HG03460 (cell line): Measurements from ENCODE around the gene CDK11A.
"Not testable (repeated sequence)": the region's sequence is repeated elsewhere in the genome, so short reads cannot be mapped to it uniquely, and the experiment has no call there.

Experiments used
- ATAC-seq: cut with Tn5 transposase; IDR thresholded peaks from one replicate; pipeline ENCODE4 v1.9.1; 2021; ENCODE audit not compliant: unreplicated experiment

The CDK11A gene

DNA sequence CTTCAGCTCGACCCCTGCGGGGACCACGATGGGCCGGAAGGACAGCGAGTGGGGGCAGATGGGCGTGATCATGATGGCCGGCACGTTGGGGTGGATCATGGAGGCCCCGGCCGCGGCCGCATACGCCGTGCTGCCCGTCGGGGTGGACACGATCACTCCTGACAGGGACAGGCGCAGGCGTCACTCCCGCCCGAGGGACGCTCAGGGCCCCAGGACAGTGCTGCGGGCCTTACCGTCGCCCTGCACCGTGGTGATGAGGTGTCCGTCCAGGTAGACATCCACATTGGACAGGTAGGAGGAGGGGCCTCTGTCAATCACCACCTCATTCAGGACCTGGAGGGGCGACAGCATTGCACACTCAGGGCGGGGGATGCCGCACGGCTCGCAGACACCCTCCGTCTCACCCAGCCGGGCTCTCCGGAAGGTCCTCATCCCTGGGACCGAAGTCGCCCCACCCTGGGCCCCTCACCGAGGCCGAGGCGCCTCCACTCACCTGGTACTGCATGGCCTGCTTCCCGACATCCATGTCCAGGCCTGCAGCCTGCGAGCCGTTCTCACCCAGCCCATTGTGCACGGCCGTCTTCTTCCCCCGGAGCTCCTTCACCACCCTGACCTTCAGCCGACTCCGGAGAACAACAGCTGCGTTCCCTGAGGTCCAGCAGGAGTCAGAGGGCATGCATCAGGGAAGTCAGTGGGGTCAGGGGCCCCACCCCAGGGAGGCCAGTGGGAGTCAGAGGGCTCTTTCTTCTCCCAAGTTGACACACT is 30.1 kb upstream of the CDK11A start:
- no peak for ATAC-seq

DNA sequence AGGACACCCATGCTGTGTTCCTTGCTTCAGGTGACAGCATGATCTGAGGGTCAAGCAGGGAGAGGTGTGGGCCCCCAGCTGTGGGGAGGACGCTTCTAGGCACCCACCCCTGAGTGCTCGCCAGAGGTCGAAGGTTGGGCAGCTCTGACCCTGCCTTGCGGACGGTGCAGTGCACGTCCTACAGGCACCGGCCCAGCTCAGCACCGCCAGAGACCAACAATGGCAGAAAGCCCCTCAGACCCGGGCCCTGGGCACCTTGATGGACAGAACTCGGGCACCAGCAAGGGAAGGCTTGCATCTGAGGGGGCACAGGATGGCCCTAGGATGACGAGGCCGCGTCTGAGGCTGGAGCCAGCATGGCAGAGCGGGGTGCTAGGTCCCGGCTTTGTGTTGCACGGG is 29.4 kb upstream of the CDK11A start:
- ATAC-seq = no peak

DNA sequence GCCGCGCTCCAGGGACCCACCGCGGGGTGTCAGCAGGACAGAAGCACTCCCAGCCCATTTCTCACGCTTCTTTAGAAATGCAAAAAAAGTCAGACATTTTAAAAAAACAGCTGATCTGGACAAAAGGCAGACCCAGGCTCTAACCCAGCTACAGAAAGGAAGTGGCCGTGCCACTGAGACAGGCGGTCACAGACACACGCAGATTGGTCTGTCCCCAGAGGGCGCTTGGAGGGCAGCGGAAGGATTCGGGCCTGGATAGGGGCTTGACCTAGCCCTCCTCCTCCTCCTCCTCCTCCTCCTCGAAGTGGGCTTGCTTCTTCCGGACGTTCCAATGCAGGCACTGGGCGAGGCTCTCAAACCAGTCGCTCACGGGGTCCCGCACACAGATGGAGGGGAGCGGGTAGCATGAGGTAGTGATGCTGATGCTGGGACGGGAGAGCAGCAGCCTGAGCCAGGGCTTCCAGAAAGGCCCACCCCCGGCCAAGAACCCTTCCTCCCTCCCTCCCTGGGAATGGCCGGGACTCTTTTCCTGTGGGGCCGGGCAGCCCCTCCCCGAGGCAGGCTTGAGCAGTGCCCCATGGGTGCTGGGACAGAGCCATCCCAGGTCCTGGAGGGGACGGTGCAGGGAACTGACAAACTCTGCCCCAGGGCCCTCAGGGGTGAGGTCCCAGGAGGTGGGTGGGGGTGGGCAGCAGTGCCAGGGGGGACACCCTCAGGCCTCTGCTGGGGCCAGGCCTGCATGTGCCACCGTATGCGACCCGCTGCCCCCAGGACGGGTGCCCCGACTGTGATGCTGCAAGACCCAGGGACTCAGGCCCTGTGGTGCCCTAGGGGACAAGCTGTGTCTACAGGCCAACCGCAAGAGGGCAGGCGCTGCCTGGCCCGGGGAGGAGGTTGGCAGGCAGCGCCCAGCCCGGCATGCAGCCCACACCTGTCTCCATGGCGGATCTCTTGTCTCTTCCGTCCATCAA is 28.8 kb upstream of the CDK11A start:
- ATAC-seq = no peak

DNA sequence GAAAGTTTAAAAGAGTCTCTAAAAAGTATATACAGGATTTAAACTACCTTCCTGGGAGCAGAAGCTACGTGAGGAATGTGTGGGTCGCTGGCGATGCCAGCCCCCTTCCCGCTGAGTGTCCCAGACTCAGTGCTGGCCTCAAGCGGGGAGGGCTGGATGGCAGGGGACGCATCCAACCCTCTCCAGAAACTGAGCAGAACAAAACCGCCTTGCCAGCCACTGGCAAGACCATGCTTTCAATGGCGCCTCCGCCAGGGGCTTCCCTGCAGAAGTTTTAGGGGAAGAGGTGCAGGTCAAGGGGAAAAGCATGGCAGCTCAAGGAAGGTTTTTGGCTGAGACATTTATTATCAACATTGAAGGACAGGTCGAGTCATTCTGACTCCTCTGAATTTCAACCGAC is 28.0 kb upstream of the CDK11A start:
- ATAC-seq = no peak

DNA sequence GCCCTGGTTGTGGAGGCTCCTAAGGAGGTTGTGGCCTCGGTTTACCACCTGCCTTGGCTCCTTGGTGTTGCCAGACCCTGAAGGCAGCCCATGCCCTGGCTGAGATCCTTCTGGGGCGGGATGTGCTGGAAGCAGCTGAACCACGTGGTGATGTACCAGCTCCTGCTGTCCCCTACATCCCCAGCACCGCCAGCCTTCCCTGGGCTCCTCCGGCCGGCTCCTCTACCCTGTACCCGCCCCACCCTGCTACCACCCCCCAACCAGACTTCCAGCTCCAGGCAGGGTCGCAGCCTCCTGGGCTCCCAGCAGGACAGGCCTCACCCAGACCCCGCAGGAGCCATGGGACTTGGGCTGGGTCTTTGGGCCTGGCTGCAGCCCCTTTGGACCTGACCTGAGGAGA is 25.8 kb upstream of the CDK11A start:
- ATAC-seq = not testable (repeated sequence)

DNA sequence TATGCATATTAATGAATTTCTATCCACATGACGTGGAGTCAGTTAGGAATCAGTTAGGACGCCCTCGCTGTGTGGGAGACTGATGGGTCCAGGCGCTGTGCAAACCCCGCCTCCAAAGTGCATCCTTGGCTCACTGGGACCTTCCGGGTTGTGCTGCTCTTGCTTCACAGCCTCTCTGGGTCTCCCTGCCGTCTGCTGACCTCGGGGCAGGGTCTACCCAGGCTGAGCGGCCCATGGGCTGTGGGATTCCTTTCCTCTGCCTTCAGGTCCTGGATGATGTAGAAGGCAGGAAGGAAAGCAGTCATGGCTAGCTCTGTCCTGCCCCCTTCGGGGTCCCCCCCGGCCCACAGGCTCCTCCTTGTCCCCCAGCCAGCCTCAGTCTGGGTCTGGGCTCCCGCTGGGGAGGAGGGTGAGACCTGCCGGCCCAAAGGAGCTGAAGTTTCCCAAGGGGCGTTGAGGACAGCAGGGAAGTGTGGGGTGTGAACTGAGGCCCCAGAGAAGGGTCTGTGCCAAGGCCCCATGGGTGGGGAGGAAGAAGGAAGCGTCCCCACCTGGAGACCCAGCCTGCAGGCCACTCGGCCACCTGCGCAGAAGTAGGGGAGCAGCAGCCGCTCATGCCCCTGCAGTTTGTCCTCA is 24.6 kb upstream of the CDK11A start:
- ATAC-seq = no peak

DNA sequence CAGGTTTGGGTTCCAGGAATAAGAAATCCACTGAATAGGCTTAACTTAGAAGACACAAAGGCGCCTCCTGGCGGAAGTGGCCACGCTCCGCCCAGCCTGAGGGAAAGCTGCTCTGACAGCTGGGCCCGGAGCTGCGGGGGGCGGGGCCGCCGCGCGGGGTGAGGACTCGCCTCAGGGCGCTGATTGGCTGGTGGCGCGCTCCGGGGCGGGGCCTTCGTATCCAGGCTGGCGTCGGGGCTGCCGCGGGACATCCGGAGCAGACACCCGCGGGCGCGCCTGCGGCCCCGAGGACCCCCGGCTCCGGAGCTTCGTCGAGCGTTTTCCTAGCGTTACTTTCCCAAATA is 22.4 kb upstream of the CDK11A start:
- peak; percentile 73 for ATAC-seq

DNA sequence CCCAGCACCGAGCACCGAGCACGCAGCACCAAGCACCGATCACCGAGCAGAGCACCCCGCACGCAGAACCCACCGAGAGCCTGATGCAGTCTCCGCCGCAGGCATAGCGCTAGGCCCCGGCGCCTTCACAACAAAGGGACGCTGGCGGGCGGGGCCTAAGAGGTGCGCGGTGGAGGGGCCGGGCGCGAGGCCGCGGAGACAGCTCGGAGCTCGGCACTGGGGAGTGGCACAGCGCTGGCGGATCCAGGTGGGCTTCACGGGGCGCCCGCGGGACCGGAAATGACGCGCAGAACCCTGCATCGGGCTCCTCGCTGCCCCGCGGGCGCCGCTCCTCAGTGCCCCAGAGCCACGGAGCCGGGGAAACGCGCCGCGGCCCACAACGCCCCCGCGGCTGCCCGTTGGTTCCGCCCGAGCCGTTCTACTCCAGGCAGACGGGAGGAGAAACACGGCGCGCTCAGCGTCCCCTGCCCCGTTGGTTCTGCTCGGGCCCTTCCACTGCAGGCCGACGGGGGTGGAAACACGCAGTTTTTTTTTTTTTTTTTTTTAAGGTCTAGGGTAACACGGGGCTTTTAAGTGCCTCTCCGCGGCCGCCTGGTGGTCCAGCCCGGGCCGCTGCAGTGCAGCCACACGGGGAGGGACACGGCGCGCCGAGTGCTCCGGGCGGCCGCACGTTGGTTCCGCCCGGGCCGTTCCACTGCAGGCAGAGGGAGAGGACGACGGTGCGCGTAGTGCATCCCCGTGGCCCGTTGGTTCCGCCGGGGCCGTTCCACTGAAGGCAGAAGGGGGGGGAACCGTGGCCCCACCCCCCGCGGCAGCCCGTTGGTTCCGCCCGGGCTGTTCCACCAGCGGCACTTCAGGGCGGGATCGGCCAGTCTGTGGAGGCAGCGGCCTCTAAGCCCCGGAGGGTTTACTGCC is 21.8 kb upstream of the CDK11A start:
- peak; percentile 60 for ATAC-seq

DNA sequence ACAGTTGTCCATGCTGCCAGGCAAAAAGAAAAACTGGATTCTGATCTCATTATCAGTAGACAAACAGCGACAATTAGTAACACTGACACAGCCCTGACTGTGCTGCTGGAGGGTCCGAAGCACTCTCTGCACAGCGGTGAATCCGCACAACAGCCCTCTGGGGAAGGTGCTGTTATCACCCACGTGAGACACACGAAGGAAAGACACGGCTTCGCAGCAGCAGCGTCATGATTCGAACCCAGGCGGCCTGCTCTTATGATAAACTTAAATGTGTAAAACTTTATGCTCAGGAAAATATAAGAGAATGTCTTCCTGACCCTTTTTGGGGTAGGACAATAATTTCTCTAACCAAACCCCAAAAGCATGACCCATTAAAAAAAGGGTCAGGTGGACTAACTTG is 18.4 kb upstream of the CDK11A start:
- not testable (repeated sequence) for ATAC-seq

DNA sequence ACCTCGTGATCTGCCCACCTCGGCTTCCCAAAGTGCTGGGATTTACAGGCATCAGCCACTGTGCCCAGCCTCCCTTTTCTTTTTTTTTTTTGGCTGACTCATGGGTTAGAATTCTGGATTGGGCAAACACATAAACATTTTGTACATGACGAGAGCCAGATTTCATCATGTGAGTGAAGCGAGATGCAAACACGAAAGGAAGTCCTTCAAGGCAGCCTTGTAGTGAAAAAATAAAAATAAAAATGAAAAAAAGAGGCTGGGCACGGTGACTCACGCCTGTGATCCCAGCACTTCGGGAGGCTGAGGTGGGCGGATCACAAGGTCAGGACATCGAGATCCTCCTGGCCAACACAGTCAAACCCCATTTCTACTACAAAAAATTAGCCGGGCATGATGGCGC is 16.9 kb upstream of the CDK11A start:
- ATAC-seq = not testable (repeated sequence)

DNA sequence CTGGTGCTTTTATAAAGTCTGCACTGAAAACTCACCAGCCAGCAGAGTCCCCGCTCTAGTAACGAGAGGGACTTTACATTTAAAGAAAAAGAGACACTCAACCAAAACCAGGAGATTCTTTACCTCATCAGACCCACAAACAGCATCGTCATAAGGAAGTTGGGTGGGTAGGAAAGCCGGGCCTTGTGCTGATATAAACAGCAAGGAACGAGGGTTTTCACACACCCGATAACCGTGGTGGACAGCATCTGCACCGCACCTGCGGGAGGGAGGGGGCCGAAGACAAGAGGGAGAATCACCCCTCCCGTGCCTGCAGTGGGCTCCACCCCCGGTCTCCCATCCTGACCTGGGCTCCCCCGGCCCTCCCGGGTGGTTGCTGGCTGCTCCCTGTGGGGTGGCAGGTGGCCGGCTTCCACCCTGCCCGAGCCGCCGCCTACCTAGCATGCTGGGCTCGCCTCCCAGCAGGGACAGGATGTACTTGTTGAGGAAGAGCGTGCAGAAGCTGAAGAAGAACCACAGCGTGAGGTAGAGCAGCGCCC is 14.7 kb upstream of the CDK11A start:
- ATAC-seq = not testable (repeated sequence)

DNA sequence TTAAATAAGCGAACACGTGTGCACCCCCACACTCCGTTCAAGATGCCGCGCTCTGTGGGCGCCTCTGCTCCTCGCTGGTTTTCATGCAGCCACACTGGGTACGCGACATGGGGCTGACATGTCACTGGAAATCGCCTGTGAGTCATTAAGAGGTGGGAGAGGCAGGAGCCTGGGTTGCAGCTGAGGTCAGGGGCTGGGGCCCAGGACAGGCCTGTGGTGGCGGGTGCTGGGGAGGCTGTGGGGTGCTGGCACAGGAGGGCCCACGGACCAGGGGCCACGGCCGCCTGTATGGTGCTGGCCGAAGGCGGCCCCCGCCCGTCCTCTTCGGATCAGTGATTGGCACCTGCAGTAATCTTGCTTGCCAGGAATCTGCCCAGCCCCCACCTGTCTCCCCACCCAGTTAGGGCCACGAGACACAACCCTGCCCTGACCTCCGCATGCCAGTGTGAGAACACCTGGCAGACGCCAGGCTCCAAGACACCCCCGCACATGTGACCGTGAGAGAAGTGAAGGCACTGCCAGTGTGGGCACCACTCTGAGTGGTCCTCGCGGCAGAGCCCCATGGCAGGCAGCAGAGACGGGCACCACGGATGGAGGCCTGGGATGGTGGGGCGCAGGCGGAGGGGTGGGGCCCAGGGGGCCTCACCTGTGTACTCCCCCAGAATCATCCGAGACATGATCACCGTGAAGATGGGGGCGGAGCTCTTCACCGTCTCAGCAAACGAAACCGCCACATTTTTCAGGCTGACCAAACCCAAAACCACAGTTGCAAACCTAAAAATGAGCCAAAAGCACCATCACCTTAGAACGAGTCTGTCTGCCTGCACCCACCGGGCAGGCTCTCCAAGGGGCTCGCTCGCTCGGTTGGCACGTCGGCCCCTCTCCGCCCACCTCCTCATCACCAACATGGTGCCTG is 13.8 kb upstream of the CDK11A start:
- ATAC-seq = not testable (repeated sequence)

DNA sequence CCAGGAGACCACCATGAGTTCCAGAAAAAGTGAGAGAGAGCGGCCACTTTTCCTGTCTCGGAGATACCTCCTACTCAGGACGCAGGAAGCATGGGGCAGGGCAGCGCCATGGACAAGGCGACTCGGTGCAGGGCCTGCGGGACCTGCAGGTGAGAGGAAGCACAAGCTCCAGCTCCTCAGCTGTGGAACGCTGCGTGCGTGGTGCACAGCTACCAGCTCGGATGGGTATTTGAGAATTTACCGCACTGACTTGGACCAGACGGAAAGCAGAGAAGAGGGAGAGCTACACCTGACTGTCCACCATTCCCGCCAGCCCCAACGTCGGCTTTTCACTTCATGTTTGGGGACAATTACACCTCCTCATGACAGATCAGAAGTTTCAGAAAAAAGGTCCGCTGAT is 8.2 kb upstream of the CDK11A start:
- no peak for ATAC-seq

DNA sequence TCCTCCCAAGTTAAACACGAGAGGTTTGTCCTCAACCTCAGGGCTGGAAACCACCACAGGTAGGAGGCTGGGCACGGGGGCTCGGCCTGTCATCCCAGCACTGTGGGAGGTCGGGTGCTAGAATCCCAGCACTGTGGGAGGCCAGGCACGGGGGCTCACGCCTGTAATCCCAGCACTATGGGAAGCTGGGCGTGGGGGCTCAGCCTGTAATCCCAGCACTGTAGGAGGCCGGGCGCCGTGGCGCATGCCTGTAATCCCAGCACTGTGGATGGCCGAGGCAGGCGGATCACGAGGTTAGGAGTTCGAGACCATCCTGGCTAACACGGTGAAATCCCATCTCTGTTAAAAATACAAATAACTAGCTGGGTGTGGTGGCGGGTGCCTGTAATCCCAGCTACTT is 6.7 kb upstream of the CDK11A start:
- ATAC-seq = no peak

DNA sequence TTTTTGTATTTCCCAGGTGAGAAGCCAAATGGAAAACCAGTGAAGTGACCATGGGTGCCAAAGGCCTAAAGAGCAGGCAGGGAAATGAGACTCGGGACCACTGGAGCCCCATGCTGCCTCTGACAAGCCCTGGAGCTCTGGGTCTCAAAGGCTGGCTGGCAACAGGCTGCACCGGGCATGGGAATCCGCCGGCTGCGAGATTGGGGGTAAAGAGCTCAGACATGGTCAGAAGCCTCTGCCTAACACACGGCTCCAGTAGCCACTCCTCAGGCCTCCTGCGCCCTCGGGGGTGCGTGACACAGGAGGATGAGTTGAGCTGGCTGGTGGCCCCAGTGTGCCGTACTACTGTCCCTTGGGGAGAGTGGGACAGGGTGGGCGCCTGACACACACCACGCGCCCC is 6.1 kb upstream of the CDK11A start:
- not testable (repeated sequence) for ATAC-seq

DNA sequence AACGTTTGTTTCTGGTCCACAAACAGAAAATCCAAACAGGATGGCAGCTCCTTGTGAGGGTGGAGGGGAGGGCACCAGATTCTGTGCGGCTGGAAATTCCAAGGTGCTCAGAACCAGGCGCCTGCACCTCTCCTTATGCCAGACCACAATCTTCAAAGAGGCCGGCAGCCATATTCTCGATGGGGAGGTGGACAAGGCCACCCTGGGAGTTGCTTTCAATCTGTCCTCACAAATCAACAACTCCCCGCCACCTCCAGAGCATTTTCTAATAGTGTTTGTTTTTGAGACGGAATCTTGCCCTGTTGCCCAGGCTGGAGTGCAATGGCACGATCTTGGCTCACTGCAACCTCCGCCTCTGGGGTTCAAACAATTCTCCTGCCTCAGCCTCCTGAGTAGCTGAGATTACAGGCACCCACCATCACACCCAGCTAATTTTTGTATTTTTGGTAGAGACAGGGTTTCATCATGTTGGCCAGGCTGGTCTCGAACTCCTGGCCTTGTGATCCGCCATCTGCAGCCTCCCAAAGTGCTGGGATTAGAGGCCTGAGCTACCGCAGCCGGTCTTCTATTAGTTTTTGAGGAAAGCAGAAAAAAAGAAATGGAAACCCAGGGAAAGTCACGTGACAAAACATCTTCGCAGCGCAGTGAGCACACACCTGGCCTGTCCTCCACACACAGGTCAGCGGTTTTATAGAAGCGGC is 5.1 kb upstream of the CDK11A start:
- not testable (repeated sequence) for ATAC-seq

DNA sequence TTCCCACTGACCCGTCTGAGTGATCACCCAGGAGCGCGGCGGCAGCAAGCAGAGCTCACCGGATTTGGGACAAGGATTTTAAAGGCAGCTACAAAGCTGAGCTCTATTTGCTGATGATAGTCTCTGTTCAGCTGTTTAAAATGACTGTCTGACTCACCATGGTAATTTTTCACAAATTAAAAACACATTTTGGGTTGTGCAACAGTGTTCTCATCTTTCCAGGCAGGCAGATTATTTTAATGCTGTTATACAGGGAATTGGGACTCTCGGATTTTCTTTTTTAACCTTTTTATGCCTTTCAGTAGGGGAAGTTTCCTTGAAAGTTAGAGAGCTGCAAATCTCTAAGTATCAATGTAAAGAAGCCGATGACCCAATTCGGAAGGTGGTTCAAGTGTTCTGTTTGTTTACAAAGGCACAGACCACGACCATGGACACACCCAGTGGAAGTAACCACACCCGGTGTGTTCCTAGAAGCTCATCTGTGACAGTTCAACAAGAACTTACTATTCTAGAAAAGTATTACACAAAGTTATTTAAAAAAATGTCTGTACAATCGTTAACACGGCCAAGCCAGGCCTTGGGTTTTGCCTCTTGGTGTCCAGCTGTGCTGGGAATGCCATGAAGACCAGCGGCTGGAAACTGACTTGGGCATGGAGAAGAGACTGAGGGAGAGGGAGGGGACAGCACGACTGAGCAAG is 4.3 kb upstream of the CDK11A start:
- not testable (repeated sequence) for ATAC-seq

DNA sequence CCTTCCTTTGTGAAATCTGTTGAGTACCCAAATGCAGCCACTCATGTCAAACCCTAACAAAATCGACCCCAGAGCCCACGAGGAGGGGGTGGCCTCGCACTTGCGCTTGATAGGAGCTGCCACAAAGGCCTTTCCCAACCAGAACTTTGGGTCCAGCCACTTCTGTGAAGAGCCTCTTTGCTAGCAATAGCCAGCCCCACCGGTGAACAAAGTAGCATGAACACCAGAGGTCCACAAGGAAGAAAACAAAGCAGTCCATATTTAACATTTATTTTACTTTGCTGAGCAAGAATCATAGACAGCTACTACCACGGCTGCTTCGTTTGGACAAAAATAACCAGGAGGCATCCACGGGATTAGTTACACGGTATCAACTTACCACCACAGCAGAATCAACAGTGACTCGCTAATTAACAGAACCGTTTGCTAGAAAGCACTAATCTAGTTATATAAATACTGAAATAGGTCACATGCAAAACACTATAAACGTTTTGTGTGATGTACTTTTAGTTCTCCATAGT is 3.0 kb upstream of the CDK11A start:
- not testable (repeated sequence) for ATAC-seq
